H1 (cell line): ENCODE data around the gene MKRN1. TPM values are rescaled to one million over a fixed set of nuclear protein-coding genes. Genes with fewer than 3 reads are reported as not detected.

ENCODE experiments used
- HDAC6 ChIP-seq: IDR thresholded peaks from one replicate; pipeline ENCODE4 v1.7.1; 2012; ENCODE audit warnings: low read depth, mild to moderate bottlenecking, inconsistent platforms, low read length, moderate library complexity
- USF2 ChIP-seq: IDR thresholded peaks from 2 replicates; pipeline ENCODE4 v1.6.1; 2011; ENCODE audit warnings: low read length, improper control_type of control experiment
- polyA plus RNA-seq, 7 experiments: library from polyadenylated mRNA; depleted of rRNA in 3 of 7; stranded (reverse) in 5 of 7; unstranded in 2 of 7; fragments of >200 nt in 5 of 7; fragments of 200-250 nt in 2 of 7; gene quantifications; 1 replicate in 5 of 7; 2 replicates in 1 of 7; 4 replicates in 1 of 7; pipeline versions ENCODE4 v1.2.1 to v1.2.3, GENCODE V29; 2011 to 2013; ENCODE audit warnings: missing spikeins in 2 of 7, mixed read lengths in 2 of 7
- total RNA-seq: library from RNA; stranded (reverse); fragmentation: NEBNext Ultra II Directional; extraction: Animal tissue kit (Norgen Biotek cat#: 25700); gene quantifications from 2 replicates; pipeline ENCODE4 v1.2.1, GENCODE V29; 2021

MKRN1 gene
- total and polyA plus RNA-seq, 2 of the 8 experiments (the other 6 are each of a cell fraction or from before 2014, with no cell fraction given): 46.2 to 99.6 TPM

- TF ChIP-seq USF2 (no peak), HDAC6 (no peak)
These were observed 38.7 kb downstream of the MKRN1 start (continued) for GRCh38 chr7:140440593-140440992.
